HG02763 (cell line): Measurements from ENCODE around the gene XPC.
"Not testable (repeated sequence)": the region's sequence is repeated elsewhere in the genome, so short reads cannot be mapped to it uniquely, and the experiment has no call there.

ENCODE experiments used
- ATAC-seq: cut with Tn5 transposase; IDR thresholded peaks from one replicate; pipeline ENCODE4 v1.9.1; 2021; ENCODE audit warnings: mild to moderate bottlenecking, moderate library complexity; ENCODE audit not compliant: unreplicated experiment

The XPC gene

GRCh38 chr3:14178247-14179113, at the start of gene XPC, which contains the start of gene LSM3:
Gene XPC, minus strand, starts transcription at chr3:14178601. Its CDS starts 33 bp downstream, at chr3:14178568.
Gene LSM3, plus strand, starts transcription at chr3:14178817. Its CDS starts 44 bp downstream, at chr3:14178861.
- ATAC-seq, result peak; percentile 94

- no peak for ATAC-seq
Measured at GRCh38 chr3:14227856-14228255, 49.5 kb upstream of the XPC start.

GRCh38 chr3:14226351-14226750, 48.0 kb upstream of the XPC start:
- not testable (repeated sequence) for ATAC-seq

GRCh38 chr3:14225421-14225820, 47.0 kb upstream of the XPC start:
- ATAC-seq, result no peak

GRCh38 chr3:14224895-14225294, 46.5 kb upstream of the XPC start:
- ATAC-seq, result no peak

GRCh38 chr3:14223595-14223994, 45.2 kb upstream of the XPC start:
- ATAC-seq, result no peak

GRCh38 chr3:14222900-14223594, 44.6 kb upstream of the XPC start:
- no peak for ATAC-seq

GRCh38 chr3:14222457-14222856, 44.1 kb upstream of the XPC start:
- no peak for ATAC-seq

- ATAC-seq, result no peak
Measured at GRCh38 chr3:14221902-14222301, 43.5 kb upstream of the XPC start.

GRCh38 chr3:14220933-14221332, 42.5 kb upstream of the XPC start:
- no peak for ATAC-seq

- no peak for ATAC-seq
Measured at GRCh38 chr3:14218355-14218754, 40.0 kb upstream of the XPC start.

GRCh38 chr3:14216257-14217048, 38.1 kb upstream of the XPC start:
- ATAC-seq, result no peak

GRCh38 chr3:14214764-14215163, 36.4 kb upstream of the XPC start:
- no peak for ATAC-seq

- no peak for ATAC-seq
Measured at GRCh38 chr3:14213066-14213774, 34.8 kb upstream of the XPC start.

- ATAC-seq, result no peak
Measured at GRCh38 chr3:14212032-14212431, 33.6 kb upstream of the XPC start.

- ATAC-seq, result no peak
Measured at GRCh38 chr3:14211621-14212020, 33.2 kb upstream of the XPC start.

- no peak for ATAC-seq
Measured at GRCh38 chr3:14210843-14211594, 32.6 kb upstream of the XPC start.

GRCh38 chr3:14210290-14210688, 31.9 kb upstream of the XPC start:
- no peak for ATAC-seq

GRCh38 chr3:14209581-14210289, 31.3 kb upstream of the XPC start:
- ATAC-seq, result no peak
